ENCODE data around the gene CSTF3.
"Not testable (repeated sequence)": the region's sequence is repeated elsewhere in the genome, so short reads cannot be mapped to it uniquely, and the experiment has no call there.

CSTF3 gene

GRCh38 chr11:33162831-33163230 is 1.6 kb upstream of the CSTF3 start:
- in situ Hi-C loops (cut with MboI; ENCODE audit: low sequenced_read_pairs) = no loop called here

GRCh38 chr11:33160587-33160986 is 693 bp downstream of the CSTF3 start:
- in situ Hi-C loops (cut with MboI; ENCODE audit: low sequenced_read_pairs) = no loop called here

DNA sequence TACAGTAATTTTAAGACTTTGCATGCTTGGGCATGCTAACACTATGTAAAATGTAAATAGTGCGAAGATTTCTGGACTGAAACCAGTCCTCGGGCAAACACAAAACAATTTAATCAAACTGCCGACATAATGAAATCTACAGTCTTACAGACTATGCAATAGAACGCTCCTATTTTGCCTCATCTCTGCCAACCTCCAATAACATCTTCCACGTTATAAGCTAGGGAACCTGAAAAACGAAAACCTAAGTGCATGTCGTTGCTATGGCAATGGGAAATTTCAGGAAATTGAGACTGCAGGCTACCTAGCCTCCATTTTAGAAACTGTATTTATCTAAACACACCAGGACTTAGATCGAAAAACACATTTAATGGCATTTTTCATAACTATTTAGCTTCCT is 1.1 kb downstream of the CSTF3 start:
- in situ Hi-C loops (cut with MboI; ENCODE audit: low sequenced_read_pairs) = no loop called here

DNA sequence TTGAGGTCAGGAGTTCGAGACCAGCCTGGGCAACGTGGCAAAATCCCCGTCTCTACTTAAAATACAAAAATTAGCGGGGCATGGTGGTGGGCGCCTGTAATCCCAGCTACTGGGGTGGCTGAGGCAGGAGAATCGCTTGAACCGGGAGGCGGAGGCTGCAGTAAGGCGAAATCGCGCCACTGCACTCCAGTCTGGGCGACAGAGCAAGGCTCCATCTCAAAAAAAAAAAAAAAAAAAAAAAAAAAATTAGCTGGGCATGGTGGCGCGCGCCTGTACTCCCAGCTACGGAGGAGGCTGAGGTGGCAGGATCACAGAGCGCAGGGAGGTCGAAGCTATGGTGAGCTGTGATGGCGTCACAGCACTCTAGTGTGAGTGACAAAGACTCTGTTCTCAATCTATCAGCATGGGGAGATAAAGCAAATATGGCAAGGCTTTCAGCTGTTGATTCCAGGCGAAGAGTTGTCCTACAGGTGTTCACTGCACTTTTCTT is 1.9 kb downstream of the CSTF3 start:
- in situ Hi-C loops (cut with MboI; ENCODE audit: low sequenced_read_pairs) = not testable (repeated sequence)

GRCh38 chr11:33158596-33159275 is 2.5 kb downstream of the CSTF3 start:
- in situ Hi-C loops (cut with MboI; ENCODE audit: low sequenced_read_pairs) = no loop called here

DNA sequence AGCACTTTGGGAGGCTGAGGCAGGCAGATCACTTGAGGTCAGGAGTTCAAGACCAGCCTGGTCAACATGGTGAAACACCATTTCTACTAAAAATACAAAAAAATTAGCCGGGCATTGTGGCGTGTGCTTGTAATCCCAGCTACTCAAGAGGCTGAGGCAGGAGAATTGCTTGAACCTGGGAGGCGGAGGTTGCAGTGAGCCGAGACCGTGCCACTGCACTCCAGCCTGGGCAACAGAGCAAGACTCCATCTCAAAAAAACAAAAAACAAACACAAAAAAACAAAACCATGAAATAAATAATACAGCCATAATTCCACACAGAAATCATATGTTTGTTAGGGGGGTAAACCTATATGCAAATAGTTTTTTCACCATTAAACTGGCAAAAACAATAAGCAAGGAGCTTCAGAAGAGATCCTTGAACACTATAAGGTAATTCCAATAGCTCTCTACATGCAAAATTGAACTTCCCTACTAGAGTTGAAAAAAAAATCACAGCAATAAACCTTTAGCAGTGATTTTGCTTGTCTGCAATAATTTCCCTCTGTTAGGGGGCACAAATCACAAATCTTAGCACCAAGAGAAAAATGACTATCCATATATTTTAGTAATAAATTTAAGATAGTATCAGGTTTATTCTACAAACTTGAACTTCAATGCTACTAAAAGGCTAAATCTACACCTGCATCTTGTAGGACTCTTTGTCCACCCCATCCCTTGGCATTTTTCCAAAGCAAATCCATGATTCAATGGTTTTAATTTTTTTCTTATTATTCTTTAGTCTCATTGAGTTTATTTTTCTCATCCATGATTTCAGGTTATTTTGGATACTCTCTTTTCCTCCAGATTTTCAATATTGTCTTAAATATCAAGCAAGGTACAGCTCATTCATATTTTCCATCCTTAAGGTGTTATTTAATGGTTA is 3.9 kb downstream of the CSTF3 start:
- in situ Hi-C loops (cut with MboI; ENCODE audit: low sequenced_read_pairs) = no loop called here

- in situ Hi-C loops (cut with MboI; ENCODE audit: low sequenced_read_pairs) = no loop called here
Observed at GRCh38 chr11:33151399-33151798, 9.9 kb downstream of the CSTF3 start.

- in situ Hi-C loops (cut with MboI; ENCODE audit: low sequenced_read_pairs) = no loop called here
Observed at GRCh38 chr11:33147559-33147958, 13.7 kb downstream of the CSTF3 start.

GRCh38 chr11:33135768-33136443 is 25.4 kb downstream of the CSTF3 start:
- in situ Hi-C loops (cut with MboI; ENCODE audit: low sequenced_read_pairs) = no loop called here

GRCh38 chr11:33135216-33135615 is 26.1 kb downstream of the CSTF3 start:
- in situ Hi-C loops (cut with MboI; ENCODE audit: low sequenced_read_pairs) = no loop called here

DNA sequence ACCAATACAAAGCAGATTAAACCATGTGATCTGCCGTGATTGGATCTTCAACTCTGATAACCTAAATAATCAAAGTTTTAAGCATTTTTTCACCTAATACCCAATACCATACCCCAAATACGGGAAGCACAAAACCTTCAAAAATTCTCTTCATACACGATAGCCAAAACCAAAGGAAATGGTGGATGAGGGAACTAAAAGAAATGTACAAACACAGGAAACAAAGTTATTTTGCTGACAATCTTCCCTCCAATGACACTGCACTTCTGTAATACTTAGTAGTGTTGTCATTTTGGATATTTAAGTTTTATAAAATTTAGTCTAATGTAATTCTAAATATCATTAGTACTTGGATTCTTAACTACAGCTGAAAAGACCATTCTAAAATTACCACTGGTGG is 27.0 kb downstream of the CSTF3 start:
- in situ Hi-C loops (cut with MboI; ENCODE audit: low sequenced_read_pairs) = no loop called here

GRCh38 chr11:33133761-33134160 is 27.5 kb downstream of the CSTF3 start:
- in situ Hi-C loops (cut with MboI; ENCODE audit: low sequenced_read_pairs) = no loop called here

DNA sequence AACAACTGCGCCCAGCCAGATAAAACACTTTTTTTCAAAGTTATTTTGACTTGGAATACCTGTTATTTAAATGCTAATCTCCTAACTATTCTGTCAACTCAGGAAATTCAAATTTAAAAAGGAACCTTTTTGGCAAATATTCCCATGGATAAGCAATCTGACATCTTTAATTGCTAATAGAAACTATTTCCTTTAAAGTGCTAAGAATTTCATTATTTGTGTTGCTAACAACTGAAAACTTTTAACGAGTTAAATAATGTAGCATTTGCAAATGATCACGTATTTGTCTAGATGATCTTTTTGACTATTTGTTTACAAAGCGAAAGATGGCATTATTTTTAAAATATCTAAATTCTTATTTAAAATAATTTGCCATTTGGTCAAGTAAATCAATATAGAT is 28.8 kb downstream of the CSTF3 start:
- in situ Hi-C loops (cut with MboI; ENCODE audit: low sequenced_read_pairs) = no loop called here

GRCh38 chr11:33128739-33129138 is 32.5 kb downstream of the CSTF3 start:
- in situ Hi-C loops (cut with MboI; ENCODE audit: low sequenced_read_pairs) = no loop called here

DNA sequence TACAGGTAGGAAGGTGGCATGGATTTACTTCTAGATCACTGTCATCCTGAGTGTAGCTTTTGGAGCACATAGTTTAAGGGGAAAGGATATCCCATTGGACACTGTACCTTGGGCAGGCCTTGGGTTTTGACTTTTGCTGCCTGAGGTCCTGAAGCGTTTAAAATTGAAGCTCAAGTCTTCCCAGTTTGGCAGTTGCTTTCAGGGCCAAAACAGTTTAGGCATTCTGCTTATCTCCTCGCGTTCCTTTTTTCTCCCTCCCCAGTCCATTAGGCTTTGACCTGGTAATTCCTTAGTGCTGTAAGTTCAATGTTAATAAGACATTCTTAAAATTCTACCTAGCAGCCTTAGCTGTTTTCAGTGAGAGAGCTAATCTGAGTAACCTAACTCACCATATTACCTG is 35.7 kb downstream of the CSTF3 start:
- in situ Hi-C loops (cut with MboI; ENCODE audit: low sequenced_read_pairs) = no loop called here

DNA sequence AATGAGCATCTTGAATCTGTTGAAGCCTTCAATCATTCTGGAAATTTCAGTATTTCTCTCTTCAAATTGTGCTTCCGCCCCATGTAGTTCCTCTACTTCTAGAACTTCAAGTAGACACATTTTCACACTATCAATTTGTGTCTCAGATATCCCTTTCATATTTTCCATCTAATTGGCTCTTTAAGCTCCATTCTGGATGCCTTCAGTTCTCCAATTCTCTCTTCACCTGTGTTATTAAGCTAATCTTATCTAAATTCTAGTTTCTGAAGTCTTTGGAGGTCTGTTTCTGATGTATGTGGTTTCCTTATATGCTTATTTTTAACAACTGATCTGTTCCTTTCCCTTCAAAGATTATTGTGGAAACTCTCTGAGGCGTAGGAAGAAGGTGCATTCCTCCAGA is 36.3 kb downstream of the CSTF3 start:
- in situ Hi-C loops (cut with MboI; ENCODE audit: low sequenced_read_pairs) = no loop called here

DNA sequence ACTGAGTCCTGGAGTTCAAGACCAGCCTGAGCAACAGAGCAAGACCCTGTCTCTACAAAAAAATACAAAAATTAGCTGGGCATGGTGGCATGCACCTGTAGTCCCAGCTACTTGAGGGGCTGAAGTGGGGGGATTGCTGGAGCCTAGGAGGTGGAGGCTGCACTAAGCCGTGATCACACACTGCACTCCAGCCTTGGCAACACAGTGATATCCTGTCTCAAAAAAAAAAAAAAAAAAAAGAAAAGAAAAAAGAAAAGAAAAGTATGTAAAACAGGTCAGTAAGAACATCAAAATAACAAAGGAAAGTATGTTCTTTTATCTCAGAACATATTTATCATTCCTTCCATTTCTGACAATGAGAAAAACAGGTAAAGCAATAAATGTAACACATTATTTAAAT is 38.6 kb downstream of the CSTF3 start:
- in situ Hi-C loops (cut with MboI; ENCODE audit: low sequenced_read_pairs) = not testable (repeated sequence)

DNA sequence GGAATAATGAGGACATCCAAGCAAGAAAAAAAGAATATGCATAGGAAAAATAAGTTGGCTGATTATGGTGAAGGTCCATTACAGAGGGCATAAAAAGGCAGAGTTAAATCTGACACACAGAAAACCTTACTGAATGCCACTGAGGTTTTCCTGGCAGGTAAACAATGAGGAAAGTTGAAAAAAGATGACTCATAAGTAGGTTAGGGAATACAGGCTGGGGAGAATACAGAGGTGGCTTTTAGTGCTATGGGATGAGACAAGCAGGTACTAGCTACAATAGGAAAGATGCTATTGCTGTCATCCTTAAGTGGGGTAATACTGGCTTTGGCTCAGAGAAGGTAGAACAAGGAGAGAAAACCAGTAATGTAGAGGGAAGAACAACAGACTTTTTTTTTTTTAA is 44.7 kb downstream of the CSTF3 start:
- in situ Hi-C loops (cut with MboI; ENCODE audit: low sequenced_read_pairs) = no loop called here

DNA sequence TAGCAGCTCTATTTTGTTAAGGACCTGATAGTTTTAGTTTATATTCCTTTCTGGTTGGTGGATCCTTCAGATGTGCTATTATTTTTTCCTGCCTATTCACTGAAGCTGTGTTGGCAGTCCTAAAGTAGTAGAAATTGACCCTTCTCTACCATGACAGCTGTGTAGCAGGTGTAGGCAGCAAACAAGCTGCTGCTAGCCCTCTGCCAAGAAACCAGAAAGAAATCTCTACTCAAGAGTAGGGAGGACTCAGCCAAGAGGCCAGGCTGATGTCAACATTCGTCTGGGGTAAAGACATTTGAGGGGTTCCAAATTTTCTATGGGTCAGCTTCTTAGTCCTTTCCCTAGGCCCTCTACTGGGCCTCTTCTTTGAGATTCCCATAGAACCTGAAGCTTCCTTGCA is 51.2 kb downstream of the CSTF3 start:
- in situ Hi-C loops (cut with MboI; ENCODE audit: low sequenced_read_pairs) = no loop called here

DNA sequence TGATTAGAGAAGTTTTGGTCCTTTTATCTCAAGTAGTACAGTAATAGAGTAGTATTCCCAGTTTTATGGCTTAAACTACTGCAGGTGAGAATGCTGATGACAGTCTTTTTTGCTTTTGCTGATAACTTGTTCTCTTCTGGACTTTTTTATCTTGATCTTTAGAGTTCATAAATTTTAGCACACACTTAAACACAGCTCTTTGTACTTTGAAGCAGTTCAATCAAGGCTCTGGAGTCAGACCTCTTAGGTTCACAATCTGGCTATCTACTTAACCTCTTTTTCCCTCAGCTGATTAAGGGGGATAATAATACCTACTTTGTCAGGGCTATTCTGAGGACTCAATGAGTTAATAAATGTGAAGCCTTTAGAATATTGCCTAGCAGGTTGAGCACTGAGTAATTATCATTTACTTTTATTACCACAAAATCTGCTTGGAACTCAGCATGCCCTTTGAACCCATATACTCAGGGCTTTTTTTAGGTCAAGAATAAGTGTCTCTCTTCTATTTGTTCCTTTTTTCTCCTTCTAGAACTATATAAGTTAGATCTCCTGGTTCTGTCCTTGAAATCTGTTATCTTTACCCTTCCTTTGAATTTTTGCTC is 51.9 kb downstream of the CSTF3 start:
- in situ Hi-C loops (cut with MboI; ENCODE audit: low sequenced_read_pairs) = no loop called here

- in situ Hi-C loops (cut with MboI; ENCODE audit: low sequenced_read_pairs) = no loop called here
Observed at GRCh38 chr11:33103836-33104235, 57.4 kb downstream of the CSTF3 start.
